ENCODE results near the gene ANKRD33B. TPM values are rescaled to one million over a fixed set of nuclear protein-coding genes. Genes with fewer than 3 reads are reported as not detected.
"Not testable (repeated sequence)": the region's sequence is repeated elsewhere in the genome, so short reads cannot be mapped to it uniquely, and the experiment has no call there.

The ANKRD33B gene
- total and polyA plus RNA-seq, 2 of the 13 experiments (the other 11 are each of a cell fraction or from before 2014, with no cell fraction given), result 0.02 TPM; not detected in 1

DNA sequence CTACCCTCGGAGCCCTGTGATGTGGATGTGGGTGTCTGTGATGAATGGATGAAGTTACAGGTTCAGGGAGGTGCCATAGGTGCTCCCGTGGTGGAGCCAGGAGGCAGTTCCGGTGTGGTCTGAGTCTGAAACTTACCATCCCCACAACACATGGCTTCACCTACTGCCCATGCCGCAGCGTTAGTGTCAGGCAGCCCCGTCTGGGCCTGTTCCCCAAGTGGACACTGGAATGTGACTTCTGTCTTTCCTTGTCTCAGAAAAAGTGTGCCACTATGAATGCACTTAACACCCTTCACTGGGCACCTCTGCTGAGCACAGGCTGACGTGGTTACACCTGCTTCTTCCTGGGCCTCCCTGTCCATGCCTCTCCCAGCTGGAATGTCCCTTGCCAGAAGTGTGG is 8.6 kb downstream of the ANKRD33B start:
- BruUV-seq (replicated peaks), result no TSS peak
- no peak overlapping the region for H3K27ac ChIP-seq (ENCODE audit: extremely low read length, insufficient read depth, low read length)
- no peaks in the 10 kb centered on the region for H3K36me3 ChIP-seq (replicated peaks in 1 of 2; ENCODE audit: control insufficient read depth in 1 of 2, insufficient read depth in 2 of 2, low read length in 2 of 2)
- FAIRE-seq (no peak), ATAC-seq (no peak), DNase-seq (ENCODE audit: low spot score) (no peak)
- CTCF ChIA-PET (ENCODE audit: low intra/inter-chr PET ratio, low total read pairs), result no interaction called here
- H2AFZ ChIP-seq (ENCODE audit: low read length), result no peak overlapping the region
- POLR2A ChIA-PET, result no interaction called here
- H3K9ac ChIP-seq (ENCODE audit: insufficient read depth, low read depth, low read length), result no peak overlapping the region
- H3K4me2 ChIP-seq (ENCODE audit: low read depth, low read length), result no peak overlapping the region
- no peaks in the 10 kb centered on the region for H3K79me2 ChIP-seq (ENCODE audit: insufficient read depth, low read length)
- no peak overlapping the region for H3K4me3 ChIP-seq (replicated peaks in 1 of 3; ENCODE audit: insufficient read depth in 1 of 3, low read depth in 2 of 3, low read length in 3 of 3)
- WGBS (ENCODE audit: low lambda C conversion rate), result 0% methylated on average over 1 of the region's 7 CpGs
- intact Hi-C loops (cut with micrococcal nuclease; ENCODE audit: unreplicated experiment) (no loop called here), in situ Hi-C loops (cut with HindIII; ENCODE audit: extremely low pct_ligation_motif_present, low pct_unique_long_range_greater_than_20kb) (no loop called here)
- no peak for TF ChIP-seq ZNF557 (CRISPR knock-in tag; IDR thresholded peaks at IDR 0.05)
- H4K20me1 ChIP-seq (ENCODE audit: insufficient read depth, low read length), result no peaks in the 10 kb centered on the region
- H3K27me3 ChIP-seq (ENCODE audit: control insufficient read depth in 1 of 2, insufficient read depth in 2 of 2, low read length in 2 of 2), result peaks cover 0 to 2% of the 10 kb centered on the region in 2 experiments; a peak in 2 of 5 replicates
- no peaks in the 10 kb centered on the region for H3K9me3 ChIP-seq (ENCODE audit: low read length)
- H3K4me1 ChIP-seq (ENCODE audit: insufficient read depth, low read length), result no peaks in the 10 kb centered on the region

DNA sequence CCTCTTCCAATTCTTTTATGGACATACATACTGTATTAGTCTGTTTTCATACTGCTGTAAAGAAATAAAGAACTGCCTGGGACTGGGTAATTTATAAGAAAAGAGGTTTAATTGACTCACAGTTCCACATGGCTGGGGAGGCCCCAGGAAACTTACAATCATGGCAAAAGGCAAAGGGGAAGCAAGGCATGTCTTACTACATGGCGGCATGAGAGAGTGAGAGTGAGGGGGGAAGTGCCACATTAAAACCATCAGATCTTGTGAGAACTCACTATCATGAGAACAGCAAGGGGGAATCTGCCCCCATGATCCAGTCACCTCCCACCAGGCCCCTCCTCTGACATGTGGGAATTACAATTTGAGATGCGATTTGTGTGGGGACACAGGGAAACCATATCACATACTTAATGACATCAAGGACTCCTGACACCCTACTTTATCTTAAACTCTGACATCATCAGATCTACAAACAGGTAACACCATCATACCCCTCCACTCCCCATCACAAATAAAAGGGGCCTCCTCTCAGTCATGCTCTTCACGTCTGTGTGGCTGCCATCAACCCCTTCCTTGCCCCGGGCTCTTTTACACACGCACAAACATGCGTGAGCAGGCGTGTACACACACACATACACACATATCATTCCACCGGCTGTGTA is 9.7 kb downstream of the ANKRD33B start:
- ChIA-PET POLR2A (no interaction called here), CTCF (ENCODE audit: low intra/inter-chr PET ratio, low total read pairs) (no interaction called here)
- Histone ChIP-seq H3K4me1 (ENCODE audit: insufficient read depth, low read length) (no peaks in the 10 kb centered on the region), H3K9ac (ENCODE audit: insufficient read depth, low read depth, low read length) (no peak overlapping the region), H3K36me3 (replicated peaks in 1 of 2; ENCODE audit: control insufficient read depth in 1 of 2, insufficient read depth in 2 of 2, low read length in 2 of 2) (no peaks in the 10 kb centered on the region), H3K4me2 (ENCODE audit: low read depth, low read length) (no peak overlapping the region), H4K20me1 (ENCODE audit: insufficient read depth, low read length) (no peaks in the 10 kb centered on the region), H3K4me3 (replicated peaks in 1 of 3; ENCODE audit: insufficient read depth in 1 of 3, low read depth in 2 of 3, low read length in 3 of 3) (no peak overlapping the region), H3K27ac (ENCODE audit: extremely low read length, insufficient read depth, low read length) (no peak overlapping the region), H3K27me3 (ENCODE audit: control insufficient read depth in 1 of 2, insufficient read depth in 2 of 2, low read length in 2 of 2) (peaks cover 0 to 1% of the 10 kb centered on the region in 2 experiments; a peak in 1 of 5 replicates), H3K79me2 (ENCODE audit: insufficient read depth, low read length) (no peaks in the 10 kb centered on the region), H2AFZ (ENCODE audit: low read length) (no peak overlapping the region), H3K9me3 (ENCODE audit: low read length) (no peaks in the 10 kb centered on the region)
- FAIRE-seq, result no peak
- intact Hi-C loops (cut with micrococcal nuclease; ENCODE audit: unreplicated experiment) (no loop called here), in situ Hi-C loops (cut with HindIII; ENCODE audit: extremely low pct_ligation_motif_present, low pct_unique_long_range_greater_than_20kb) (no loop called here)
- TF ChIP-seq CREB1 (IDR thresholded peaks at IDR 0.05) (peak; percentile 56), CREB1 (CRISPR knock-in tag; IDR thresholded peaks at IDR 0.05) (no peak), ATF7 (IDR thresholded peaks at IDR 0.05) (0 out of 2 replicates have a peak, but pooled peaks have one; percentile 33), ATF7 (CRISPR knock-in tag; IDR thresholded peaks at IDR 0.05) (no peak), SCMH1 (CRISPR knock-in tag; IDR thresholded peaks at IDR 0.05; ENCODE audit: borderline replicate concordance) (no peak)
- no peak for DNase-seq (ENCODE audit: low spot score)
- no TSS peak for BruUV-seq (replicated peaks)
- 55% methylated on average over 8 of the region's 8 CpGs for WGBS (ENCODE audit: low lambda C conversion rate)
- ATAC-seq, result no peak

DNA sequence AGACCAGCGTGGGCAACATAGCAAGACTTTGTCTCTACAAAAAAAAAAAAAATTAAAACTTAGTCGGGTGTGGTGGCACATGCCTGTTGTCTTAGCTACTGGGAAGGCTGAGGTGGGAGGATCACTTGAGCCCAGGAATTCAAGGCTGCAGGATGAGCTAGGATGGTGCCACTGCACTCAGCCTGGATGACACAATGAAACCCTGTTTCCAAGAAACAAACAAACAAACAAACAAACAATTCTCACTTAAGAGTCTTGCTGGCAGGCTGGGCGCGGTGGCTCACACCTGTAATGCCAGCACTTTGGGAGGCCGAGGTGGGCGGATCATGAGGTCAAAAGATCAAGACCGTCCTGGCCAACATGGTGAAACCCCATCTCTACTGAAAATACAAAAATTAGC is 11.0 kb downstream of the ANKRD33B start:
- H4K20me1 ChIP-seq (ENCODE audit: insufficient read depth, low read length); H3K4me3 ChIP-seq (replicated peaks in 1 of 3; ENCODE audit: insufficient read depth in 1 of 3, low read depth in 2 of 3, low read length in 3 of 3); DNase-seq (ENCODE audit: low spot score); H3K27me3 ChIP-seq (ENCODE audit: control insufficient read depth in 1 of 2, insufficient read depth in 2 of 2, low read length in 2 of 2); POLR2A ChIA-PET; ATAC-seq; H3K27ac ChIP-seq (ENCODE audit: extremely low read length, insufficient read depth, low read length); BruUV-seq (replicated peaks); H3K9ac ChIP-seq (ENCODE audit: insufficient read depth, low read depth, low read length); FAIRE-seq; H2AFZ ChIP-seq (ENCODE audit: low read length); H3K4me2 ChIP-seq (ENCODE audit: low read depth, low read length); H3K79me2 ChIP-seq (ENCODE audit: insufficient read depth, low read length); H3K9me3 ChIP-seq (ENCODE audit: low read length); intact Hi-C loops (cut with micrococcal nuclease; ENCODE audit: unreplicated experiment); H3K36me3 ChIP-seq (replicated peaks in 1 of 2; ENCODE audit: control insufficient read depth in 1 of 2, insufficient read depth in 2 of 2, low read length in 2 of 2); H3K4me1 ChIP-seq (ENCODE audit: insufficient read depth, low read length); CTCF ChIA-PET (ENCODE audit: low intra/inter-chr PET ratio, low total read pairs); in situ Hi-C loops (cut with HindIII; ENCODE audit: extremely low pct_ligation_motif_present, low pct_unique_long_range_greater_than_20kb): not testable (repeated sequence)
- WGBS (ENCODE audit: low lambda C conversion rate), result no CpG with 5 or more reads among the region's 7 CpGs
